Sigmoid colon (tissue), 4 donors: ENCODE measurements around the gene SLC9A1.

Experiments
- CTCF ChIP-seq, 4 experiments: fragments of 450-650 bp in 3 of 4; fragments of 200-600 bp in 1 of 4; IDR thresholded peaks; one replicate each; pipeline ENCODE4 v1.5.1; 2016 to 2019; ENCODE audit warnings: antibody characterized with exemption in 4 of 4, mild to moderate bottlenecking in 3 of 4, moderate library complexity in 2 of 4
- POLR2AphosphoS5 ChIP-seq, 4 donors: sonication (generic); formaldehyde crosslinking; IDR thresholded peaks; one replicate each; pipeline ENCODE4 v1.6.1; 2017; ENCODE audit warnings: antibody characterized with exemption in 4 of 4

- TF ChIP-seq POLR2AphosphoS5 (IDR thresholded peaks at IDR 0.05), result no peak
- no peak for TF ChIP-seq CTCF (IDR thresholded peaks at IDR 0.05)
Observed at GRCh38 chr1:27114546-27114945, 40.4 kb downstream of the SLC9A1 start.
